ENCODE results near the gene DIO3. TPM values are rescaled to one million over a fixed set of nuclear protein-coding genes. Genes with fewer than 3 reads are reported as not detected.
"Not testable (repeated sequence)": the region's sequence is repeated elsewhere in the genome, so short reads cannot be mapped to it uniquely, and the experiment has no call there.

Gene DIO3
- total RNA-seq, 2 donors from 2014 or later, result 0.82 to 6.9 TPM

- Histone ChIP-seq H3K36me3 (no peaks in the 10 kb centered on the region), H3K27ac (no peak overlapping the region), H3K9me3 (no peaks in the 10 kb centered on the region), H3K4me1 (replicated peaks) (no peaks in the 10 kb centered on the region), H3K4me3 (no peak overlapping the region), H3K27me3 (replicated peaks; ENCODE audit: insufficient read depth) (no peaks in the 10 kb centered on the region)
- intact Hi-C loops (cut with DNase I), result loop anchor here (5.0 to 10.0 kb wide), 4 partner anchors 193 to 890 kb away; no protein-coding TSS in a partner anchor
- 75% methylated on average over 20 of the region's 20 CpGs for WGBS
- TF ChIP-seq POLR2A (IDR thresholded peaks at IDR 0.05) (no peak), POLR2AphosphoS5 (IDR thresholded peaks at IDR 0.05) (no peak), CTCF (IDR thresholded peaks at IDR 0.05) (no peak)
- no peak for DNase-seq (ENCODE audit: low spot score)
These were observed 6.2 kb upstream of the DIO3 start for GRCh38 chr14:101554991-101555668.

DNA sequence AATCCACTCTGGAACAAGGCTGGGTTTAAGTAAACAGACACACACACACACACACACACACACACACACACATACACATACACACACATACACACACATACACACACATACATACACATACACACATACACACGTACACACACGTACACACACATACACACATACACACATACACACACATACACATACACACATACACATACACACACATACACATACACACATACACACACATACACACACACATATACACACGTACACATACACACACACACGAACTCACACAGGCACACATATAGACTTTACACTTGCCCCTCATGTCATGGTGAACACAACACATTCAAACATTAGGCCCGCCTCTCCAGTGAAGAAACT, 5.6 kb upstream of the DIO3 start:
- H3K4me3 ChIP-seq; DNase-seq (ENCODE audit: low spot score); H3K36me3 ChIP-seq; H3K9me3 ChIP-seq; H3K4me1 ChIP-seq (replicated peaks); H3K27me3 ChIP-seq (replicated peaks; ENCODE audit: insufficient read depth); H3K27ac ChIP-seq: not testable (repeated sequence)
- intact Hi-C loops (cut with DNase I), result loop anchor here (5.0 to 10.0 kb wide), 4 partner anchors 193 to 891 kb away; no protein-coding TSS in a partner anchor
- WGBS, result 88% methylated on average over 5 of the region's 5 CpGs

GRCh38 chr14:101556131-101556530, 5.2 kb upstream of the DIO3 start:
- H3K4me3 ChIP-seq, result no peak overlapping the region
- no peak overlapping the region for H3K27ac ChIP-seq
- no peaks in the 10 kb centered on the region for H3K36me3 ChIP-seq
- TF ChIP-seq POLR2A (IDR thresholded peaks at IDR 0.05) (no peak), POLR2AphosphoS5 (IDR thresholded peaks at IDR 0.05) (no peak), CTCF (IDR thresholded peaks at IDR 0.05) (no peak)
- 76% methylated on average over 9 of the region's 10 CpGs for WGBS
- no peaks in the 10 kb centered on the region for H3K9me3 ChIP-seq
- no peak for DNase-seq (ENCODE audit: low spot score)
- no peaks in the 10 kb centered on the region for H3K27me3 ChIP-seq (replicated peaks; ENCODE audit: insufficient read depth)
- no peaks in the 10 kb centered on the region for H3K4me1 ChIP-seq (replicated peaks)
- intact Hi-C loops (cut with DNase I), result loop anchor here (5.0 to 10.0 kb wide), 4 partner anchors 194 to 891 kb away; no protein-coding TSS in a partner anchor

GRCh38 chr14:101556566-101557320, 4.6 kb upstream of the DIO3 start:
- Histone ChIP-seq H3K9me3 (no peaks in the 10 kb centered on the region), H3K27me3 (replicated peaks; ENCODE audit: insufficient read depth) (peaks cover 5% of the 10 kb centered on the region), H3K4me1 (replicated peaks) (no peaks in the 10 kb centered on the region), H3K36me3 (no peaks in the 10 kb centered on the region), H3K4me3 (no peak overlapping the region), H3K27ac (no peak overlapping the region)
- TF ChIP-seq POLR2AphosphoS5 (IDR thresholded peaks at IDR 0.05) (no peak), CTCF (IDR thresholded peaks at IDR 0.05) (no peak), POLR2A (IDR thresholded peaks at IDR 0.05) (no peak)
- WGBS, result 75% methylated on average over 12 of the region's 13 CpGs
- DNase-seq (ENCODE audit: low spot score), result no peak
- intact Hi-C loops (cut with DNase I), result loop anchor here (5.0 to 10.0 kb wide), 4 partner anchors 194 to 892 kb away; no protein-coding TSS in a partner anchor

- intact Hi-C loops (cut with DNase I), result loop anchor here (5.0 to 10.0 kb wide), 4 partner anchors 195 to 893 kb away; no protein-coding TSS in a partner anchor
- WGBS, result 87% methylated on average over 7 of the region's 7 CpGs
- Histone ChIP-seq H3K4me3 (no peak overlapping the region), H3K27me3 (replicated peaks; ENCODE audit: insufficient read depth) (peaks cover 10% of the 10 kb centered on the region), H3K36me3 (no peaks in the 10 kb centered on the region), H3K27ac (no peak overlapping the region), H3K9me3 (no peaks in the 10 kb centered on the region), H3K4me1 (replicated peaks) (no peaks in the 10 kb centered on the region)
- no peak for DNase-seq (ENCODE audit: low spot score)
- TF ChIP-seq CTCF (IDR thresholded peaks at IDR 0.05) (no peak), POLR2A (IDR thresholded peaks at IDR 0.05) (no peak), POLR2AphosphoS5 (IDR thresholded peaks at IDR 0.05) (no peak)
These were observed 4.0 kb upstream of the DIO3 start for GRCh38 chr14:101557321-101557695.
